B cell (primary cell): ENCODE data around the gene AP4S1. TPM values are rescaled to one million over a fixed set of nuclear protein-coding genes. Genes with fewer than 3 reads are reported as not detected.

ENCODE experiments used
- ATAC-seq: fragments of 200-7000 bp; cut with Tn5 transposase; one replicate; pipeline ENCODE4 v1.10.0; 2021; ENCODE audit warnings: low read depth, mild to moderate bottlenecking, moderate number of reproducible peaks, moderate library complexity
- CTCF ChIA-PET: fragments of 350-600 bp; sonication (Branson Sonifier 250); formaldehyde crosslinking; loops from one replicate; lab custom pipeline; 2021; ENCODE audit warnings: antibody characterized with exemption, inconsistent platforms; lab: Charles Lee
- POLR2A ChIA-PET: fragments of 350-600 bp; sonication (Branson Sonifier 250); formaldehyde crosslinking; loops from one replicate; lab custom pipeline; 2021; ENCODE audit warnings: antibody characterized with exemption; lab: Charles Lee
- DNase-seq: peaks from one replicate; pipeline ENCODE4 v3.0.0; 2013
- H2AFZ ChIP-seq: 2 replicates; pipeline ENCODE4 v1.6.1; 2012; ENCODE audit warnings: mild to moderate bottlenecking, low read depth, low read length; ENCODE audit not compliant: insufficient read depth, poor library complexity, severe bottlenecking
- H3K27ac ChIP-seq, 2 donors: 1 replicate in 1 of 2; 2 replicates in 1 of 2; pipeline ENCODE4 v1.5.1; 2012 to 2013; ENCODE audit warnings: low read length in 2 of 2, mild to moderate bottlenecking in 2 of 2, moderate library complexity in 1 of 2
- H3K27me3 ChIP-seq, 4 experiments: fragments of 200-600 bp in 1 of 4; sonication (generic) in 1 of 4; replicated peaks in 1 of 4; 1 replicate in 2 of 4; 2 replicates in 2 of 4; pipeline versions ENCODE4 v1.6.1 to v1.7.0; 2013 to 2016; ENCODE audit warnings: low read length in 3 of 4, mild to moderate bottlenecking in 2 of 4, mixed read lengths in 1 of 4, moderate library complexity in 1 of 4; ENCODE audit not compliant: insufficient read depth in 4 of 4, control insufficient read depth in 3 of 4; ENCODE audit errors: control extremely low read depth in 1 of 4
- H3K36me3 ChIP-seq, 2 experiments: replicated peaks in 1 of 2; 1 replicate in 1 of 2; 2 replicates in 1 of 2; pipeline versions ENCODE4 v1.6.1 to v1.7.1; 2013; ENCODE audit warnings: low read length in 1 of 2; ENCODE audit not compliant: insufficient read depth in 2 of 2, control insufficient read depth in 1 of 2; ENCODE audit errors: control extremely low read depth in 1 of 2, extremely low read depth in 1 of 2
- H3K4me1 ChIP-seq, 2 donors: fragments of 200-600 bp in 1 of 2; sonication (generic) in 1 of 2; 1 replicate in 1 of 2; 2 replicates in 1 of 2; pipeline versions ENCODE4 v1.5.1 to v1.6.1; 2013 to 2017; ENCODE audit warnings: low read length in 2 of 2; ENCODE audit not compliant: control insufficient read depth in 2 of 2, insufficient read depth in 2 of 2
- H3K4me2 ChIP-seq: replicated peaks from 2 replicates; pipeline ENCODE3; 2012; ENCODE audit warnings: mild to moderate bottlenecking, low read depth, low read length; ENCODE audit not compliant: poor library complexity, severe bottlenecking
- H3K4me3 ChIP-seq, 5 experiments: fragments of 200-600 bp in 1 of 5; sonication (generic) in 1 of 5; 1 replicate in 3 of 5; 2 replicates in 2 of 5; pipeline versions ENCODE4 v1.5.1 to v1.7.0; 2011 to 2016; ENCODE audit warnings: low read length in 4 of 5, mild to moderate bottlenecking in 4 of 5, low read depth in 2 of 5, control low read depth in 1 of 5, moderate library complexity in 1 of 5; ENCODE audit not compliant: insufficient read depth in 1 of 5; ENCODE audit errors: control extremely low read depth in 1 of 5, extremely low read depth in 1 of 5
- H3K79me2 ChIP-seq: fragments of 200-600 bp; sonication (generic); one replicate; pipeline ENCODE4 v1.6.0; 2016; ENCODE audit warnings: low read length; ENCODE audit not compliant: control insufficient read depth, insufficient read depth
- H3K9ac ChIP-seq: fragments of 200-600 bp; sonication (generic); 2 replicates; pipeline ENCODE4 v1.6.1; 2017; ENCODE audit warnings: mild to moderate bottlenecking, low read length, moderate library complexity
- H3K9me3 ChIP-seq, 3 donors: one replicate each; pipeline versions ENCODE4 v1.6.1 to v1.7.1; 2013; ENCODE audit warnings: low read length in 2 of 3; ENCODE audit not compliant: control insufficient read depth in 2 of 3, insufficient read depth in 1 of 3; ENCODE audit errors: control extremely low read depth in 1 of 3
- H4K20me1 ChIP-seq: 2 replicates; pipeline ENCODE4 v1.6.0; 2012; ENCODE audit warnings: mild to moderate bottlenecking, low read length; ENCODE audit not compliant: insufficient read depth, control insufficient read depth, poor library complexity, severe bottlenecking
- H3K27ac Mint-ChIP-seq: one replicate; pipeline ENCODE4 v1.8.0; 2021; ENCODE audit warnings: mixed read lengths
- H3K27me3 Mint-ChIP-seq: one replicate; pipeline ENCODE4 v1.8.0; 2021; ENCODE audit warnings: mixed read lengths
- H3K4me1 Mint-ChIP-seq: one replicate; pipeline ENCODE4 v1.8.0; 2021; ENCODE audit warnings: mixed read lengths
- H3K4me3 Mint-ChIP-seq: one replicate; pipeline ENCODE4 v1.8.0; 2021; ENCODE audit warnings: mixed read lengths
- H3K9me3 Mint-ChIP-seq: one replicate; pipeline ENCODE4 v1.8.0; 2022; ENCODE audit warnings: mixed read lengths; ENCODE audit not compliant: insufficient read depth
- EZH2 ChIP-seq: IDR thresholded peaks from 2 replicates; pipeline ENCODE4 v1.6.1; 2012; ENCODE audit warnings: borderline replicate concordance, low read depth, mild to moderate bottlenecking, moderate library complexity, low read length; ENCODE audit not compliant: insufficient read depth, poor library complexity, severe bottlenecking
- WGBS: methylation state at CpG from one replicate; pipeline ENCODE4 v1.1.5; 2013; ENCODE audit warnings: missing lambda C conversion rate; ENCODE audit not compliant: insufficient coverage; 5-methylcytosine and 5-hydroxymethylcytosine counted together
- intact Hi-C: fragments of 100-400 bp; cut with micrococcal nuclease; formaldehyde crosslinking; loops from one replicate; pipeline ENCODE4 v1.10.0; 2022
- polyA plus RNA-seq: library from polyadenylated mRNA; depleted of rRNA; stranded (reverse); fragments of >200 nt; gene quantifications from 2 replicates; pipeline ENCODE4 v1.2.3, GENCODE V29; 2012
- total RNA-seq, 2 donors: library from RNA; stranded (reverse); fragments of 120-200 nt in 1 of 2; gene quantifications; 1 replicate in 1 of 2; 2 replicates in 1 of 2; pipeline versions ENCODE4 v1.2.3 to v1.2.4, GENCODE V29; 2013 to 2022
- TF ChIP-seq, protein P1 (sequence below): fragments of 200-600 bp; IDR thresholded peaks from one replicate; pipeline ENCODE4 v1.8.0; 2022; ENCODE audit warnings: antibody characterized with exemption, mild to moderate bottlenecking

Gene AP4S1
- total and polyA plus RNA-seq, 2 donors (not counting 1 experiment from before 2014, with no cell fraction given), result 3.4 to 15.9 TPM

DNA sequence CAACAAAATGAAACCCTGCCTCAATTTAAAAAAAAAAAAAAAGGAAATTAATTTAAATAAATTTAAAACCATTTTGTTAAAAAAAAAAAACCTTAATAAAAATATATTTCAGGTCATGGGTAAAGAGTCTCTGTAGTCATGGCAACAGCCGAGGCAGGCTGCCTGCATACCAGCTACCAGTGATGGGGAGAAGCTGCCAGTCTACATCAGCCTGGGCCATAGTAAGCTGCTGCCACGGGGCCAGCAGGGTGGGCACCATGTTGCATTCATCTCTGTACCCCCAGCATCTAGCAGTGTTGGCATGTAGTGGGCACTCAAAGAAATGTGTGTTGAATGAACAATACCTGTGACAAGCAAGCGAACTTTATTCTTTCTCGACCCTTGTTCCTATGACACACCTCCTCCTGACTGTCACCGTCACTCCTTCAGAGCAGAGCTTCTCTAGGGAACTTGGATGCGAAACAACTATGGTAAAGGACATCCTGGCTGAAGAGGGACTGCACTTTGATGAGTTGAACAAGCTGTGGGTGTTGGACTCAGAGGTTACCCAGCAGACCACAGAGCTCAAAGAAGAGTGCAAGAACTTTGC lies 7.3 kb upstream of the AP4S1 start:
- H3K79me2 ChIP-seq, result peaks cover 95% of the 10 kb centered on the region
- ATAC-seq, result no peak
- WGBS, result no CpG with 5 or more reads among the region's 6 CpGs

More for the DNA sequence above, 7.3 kb upstream of the AP4S1 start:
- DNase-seq, result no peak
- H3K27ac Mint-ChIP-seq, result no peak overlapping the region
- Histone ChIP-seq H3K9me3 (no peaks in the 10 kb centered on the region), H3K27ac (no peak overlapping the region), H3K4me3 (no peak overlapping the region), H4K20me1 (peaks cover 32% of the 10 kb centered on the region), H3K4me2 (no peak overlapping the region), H3K27me3 (no peaks in the 10 kb centered on the region), H3K36me3 (peaks cover 3 to 11% of the 10 kb centered on the region in 2 experiments), H3K4me1 (no peaks in the 10 kb centered on the region), H2AFZ (no peak overlapping the region), H3K9ac (no peak overlapping the region)
- no peaks in the 10 kb centered on the region for H3K9me3 Mint-ChIP-seq
- TF ChIP-seq, protein P1, sequence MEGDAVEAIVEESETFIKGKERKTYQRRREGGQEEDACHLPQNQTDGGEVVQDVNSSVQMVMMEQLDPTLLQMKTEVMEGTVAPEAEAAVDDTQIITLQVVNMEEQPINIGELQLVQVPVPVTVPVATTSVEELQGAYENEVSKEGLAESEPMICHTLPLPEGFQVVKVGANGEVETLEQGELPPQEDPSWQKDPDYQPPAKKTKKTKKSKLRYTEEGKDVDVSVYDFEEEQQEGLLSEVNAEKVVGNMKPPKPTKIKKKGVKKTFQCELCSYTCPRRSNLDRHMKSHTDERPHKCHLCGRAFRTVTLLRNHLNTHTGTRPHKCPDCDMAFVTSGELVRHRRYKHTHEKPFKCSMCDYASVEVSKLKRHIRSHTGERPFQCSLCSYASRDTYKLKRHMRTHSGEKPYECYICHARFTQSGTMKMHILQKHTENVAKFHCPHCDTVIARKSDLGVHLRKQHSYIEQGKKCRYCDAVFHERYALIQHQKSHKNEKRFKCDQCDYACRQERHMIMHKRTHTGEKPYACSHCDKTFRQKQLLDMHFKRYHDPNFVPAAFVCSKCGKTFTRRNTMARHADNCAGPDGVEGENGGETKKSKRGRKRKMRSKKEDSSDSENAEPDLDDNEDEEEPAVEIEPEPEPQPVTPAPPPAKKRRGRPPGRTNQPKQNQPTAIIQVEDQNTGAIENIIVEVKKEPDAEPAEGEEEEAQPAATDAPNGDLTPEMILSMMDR, result no peak
- no peak for TF ChIP-seq EZH2
- no peaks in the 10 kb centered on the region for H3K27me3 Mint-ChIP-seq
- intact Hi-C loops, result no loop called here
- no peak overlapping the region for H3K4me3 Mint-ChIP-seq
- ChIA-PET POLR2A (no interaction called here), CTCF (interaction anchor here (0.7 to 0.8 kb wide), 2 partner anchors 44 to 158 kb away, joined by 3 read pairs; no protein-coding TSS in a partner anchor)
- H3K4me1 Mint-ChIP-seq, result peaks cover 23% of the 10 kb centered on the region
